Measurements from ENCODE around the gene ALDH7A1.

Gene ALDH7A1

DNA sequence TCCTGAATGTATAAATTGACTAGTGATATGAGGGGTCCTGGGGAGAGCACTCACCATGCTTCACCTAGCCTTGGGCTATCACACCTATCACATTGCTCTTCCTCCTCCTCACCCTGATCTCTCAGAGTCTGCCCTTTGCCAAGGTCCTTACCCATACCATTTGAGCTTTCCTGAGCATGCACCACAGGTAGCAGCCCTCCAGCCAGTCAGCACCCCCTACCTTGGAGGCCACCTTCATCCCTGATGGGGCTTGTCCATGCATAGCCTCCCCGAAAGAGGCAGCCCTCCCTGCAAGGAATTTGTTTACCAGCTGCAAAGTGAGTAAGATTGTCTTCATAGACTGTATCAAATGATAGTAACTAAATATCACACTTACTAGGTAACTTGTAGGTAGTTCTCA lies 83.1 kb downstream of the ALDH7A1 start:
- no peaks in the 10 kb centered on the region for H3F3A ChIP-seq (ENCODE audit: insufficient read depth, low read length)
- no peaks in the 10 kb centered on the region for H3K79me2 ChIP-seq (ENCODE audit: insufficient read depth, low read length)
- no peak for TF ChIP-seq EZH2 (IDR thresholded peaks at IDR 0.05; ENCODE audit: borderline replicate concordance, low read length)
- TF ChIP-seq, protein P1, sequence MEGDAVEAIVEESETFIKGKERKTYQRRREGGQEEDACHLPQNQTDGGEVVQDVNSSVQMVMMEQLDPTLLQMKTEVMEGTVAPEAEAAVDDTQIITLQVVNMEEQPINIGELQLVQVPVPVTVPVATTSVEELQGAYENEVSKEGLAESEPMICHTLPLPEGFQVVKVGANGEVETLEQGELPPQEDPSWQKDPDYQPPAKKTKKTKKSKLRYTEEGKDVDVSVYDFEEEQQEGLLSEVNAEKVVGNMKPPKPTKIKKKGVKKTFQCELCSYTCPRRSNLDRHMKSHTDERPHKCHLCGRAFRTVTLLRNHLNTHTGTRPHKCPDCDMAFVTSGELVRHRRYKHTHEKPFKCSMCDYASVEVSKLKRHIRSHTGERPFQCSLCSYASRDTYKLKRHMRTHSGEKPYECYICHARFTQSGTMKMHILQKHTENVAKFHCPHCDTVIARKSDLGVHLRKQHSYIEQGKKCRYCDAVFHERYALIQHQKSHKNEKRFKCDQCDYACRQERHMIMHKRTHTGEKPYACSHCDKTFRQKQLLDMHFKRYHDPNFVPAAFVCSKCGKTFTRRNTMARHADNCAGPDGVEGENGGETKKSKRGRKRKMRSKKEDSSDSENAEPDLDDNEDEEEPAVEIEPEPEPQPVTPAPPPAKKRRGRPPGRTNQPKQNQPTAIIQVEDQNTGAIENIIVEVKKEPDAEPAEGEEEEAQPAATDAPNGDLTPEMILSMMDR (IDR thresholded peaks at IDR 0.05; ENCODE audit: low read length) = no peak
- no peaks in the 10 kb centered on the region for H3K36me3 ChIP-seq (ENCODE audit: insufficient read depth, low read length)
- H3K4me3 ChIP-seq (ENCODE audit: low read depth, low read length, poor library complexity, severe bottlenecking) = no peak overlapping the region
- H3K4me2 ChIP-seq (ENCODE audit: low read length) = no peak overlapping the region
- no peak overlapping the region for H3K9ac ChIP-seq (ENCODE audit: low read length)
- no peaks in the 10 kb centered on the region for H4K20me1 ChIP-seq (ENCODE audit: insufficient read depth, low read length)
- H3K9me3 ChIP-seq (ENCODE audit: low read length) = no peaks in the 10 kb centered on the region
- no peak overlapping the region for H2AFZ ChIP-seq (ENCODE audit: low read length)
- no peak overlapping the region for H3K27ac ChIP-seq (ENCODE audit: low read depth, low read length, poor library complexity, severe bottlenecking)
- no peaks in the 10 kb centered on the region for H3K9me2 ChIP-seq (ENCODE audit: low read depth, low read length)
- no peaks in the 10 kb centered on the region for H3K27me3 ChIP-seq (ENCODE audit: insufficient read depth, low read length)
- H3K4me1 ChIP-seq (ENCODE audit: insufficient read depth, low read length, severe bottlenecking) = peaks cover 7% of the 10 kb centered on the region

DNA sequence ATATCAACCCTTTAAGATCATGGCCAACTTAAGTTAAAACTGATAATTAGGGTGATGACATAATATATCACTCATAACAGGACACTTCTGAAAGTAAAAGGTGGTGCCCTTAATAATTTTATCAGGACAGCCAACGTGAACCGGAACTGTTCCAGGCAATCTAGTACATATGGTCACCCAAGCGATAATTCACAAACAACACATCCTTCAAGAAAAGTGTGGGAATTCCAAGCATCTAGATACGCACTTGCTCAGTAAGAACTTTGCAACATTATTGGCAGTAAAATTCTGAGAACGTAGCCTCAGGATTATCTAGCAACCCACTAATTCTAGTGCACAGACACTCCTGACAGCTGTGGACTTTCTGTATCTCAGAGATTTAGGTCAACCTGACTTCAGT lies 85.7 kb downstream of the ALDH7A1 start:
- Histone ChIP-seq H3K4me1 (ENCODE audit: insufficient read depth, low read length, severe bottlenecking) (peaks cover 7% of the 10 kb centered on the region), H3K4me2 (ENCODE audit: low read length) (no peak overlapping the region), H3K27me3 (ENCODE audit: insufficient read depth, low read length) (no peaks in the 10 kb centered on the region), H3K36me3 (ENCODE audit: insufficient read depth, low read length) (no peaks in the 10 kb centered on the region), H3K79me2 (ENCODE audit: insufficient read depth, low read length) (no peaks in the 10 kb centered on the region), H3K9me2 (ENCODE audit: low read depth, low read length) (no peaks in the 10 kb centered on the region), H3K4me3 (ENCODE audit: low read depth, low read length, poor library complexity, severe bottlenecking) (no peak overlapping the region), H2AFZ (ENCODE audit: low read length) (no peak overlapping the region), H3K9ac (ENCODE audit: low read length) (no peak overlapping the region), H3F3A (ENCODE audit: insufficient read depth, low read length) (no peaks in the 10 kb centered on the region), H3K9me3 (ENCODE audit: low read length) (no peaks in the 10 kb centered on the region), H3K27ac (ENCODE audit: low read depth, low read length, poor library complexity, severe bottlenecking) (no peak overlapping the region), H4K20me1 (ENCODE audit: insufficient read depth, low read length) (no peaks in the 10 kb centered on the region)
- TF ChIP-seq EZH2 (IDR thresholded peaks at IDR 0.05; ENCODE audit: borderline replicate concordance, low read length) = no peak
- TF ChIP-seq, protein P1 (IDR thresholded peaks at IDR 0.05; ENCODE audit: low read length) = no peak

DNA sequence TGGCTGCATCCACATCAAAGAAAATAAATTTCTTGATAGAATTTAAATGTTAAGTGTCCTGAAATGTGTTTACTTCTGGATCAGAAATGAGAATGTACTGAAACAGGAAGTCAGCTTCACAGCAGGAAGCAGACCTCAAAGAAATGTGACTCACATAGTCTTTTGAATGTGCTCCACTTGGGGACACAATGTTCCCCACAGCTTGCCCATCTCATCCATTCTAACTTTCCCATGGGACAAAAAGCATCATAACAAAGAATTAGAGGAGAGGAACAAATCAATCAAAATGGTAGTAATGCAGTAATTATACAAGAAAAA lies 86.1 kb downstream of the ALDH7A1 start:
- no peak overlapping the region for H3K4me3 ChIP-seq (ENCODE audit: low read depth, low read length, poor library complexity, severe bottlenecking)
- no peaks in the 10 kb centered on the region for H3K9me3 ChIP-seq (ENCODE audit: low read length)
- peaks cover 7% of the 10 kb centered on the region for H3K4me1 ChIP-seq (ENCODE audit: insufficient read depth, low read length, severe bottlenecking)
- no peaks in the 10 kb centered on the region for H3F3A ChIP-seq (ENCODE audit: insufficient read depth, low read length)
- H2AFZ ChIP-seq (ENCODE audit: low read length) = no peak overlapping the region; the same call in 1 of the 2 replicates
- H4K20me1 ChIP-seq (ENCODE audit: insufficient read depth, low read length) = no peaks in the 10 kb centered on the region
- no peak overlapping the region for H3K4me2 ChIP-seq (ENCODE audit: low read length)
- H3K9me2 ChIP-seq (ENCODE audit: low read depth, low read length) = no peaks in the 10 kb centered on the region
- H3K27ac ChIP-seq (ENCODE audit: low read depth, low read length, poor library complexity, severe bottlenecking) = no peak overlapping the region
- TF ChIP-seq, protein P1 (IDR thresholded peaks at IDR 0.05; ENCODE audit: low read length) = no peak
- TF ChIP-seq EZH2 (IDR thresholded peaks at IDR 0.05; ENCODE audit: borderline replicate concordance, low read length) = no peak
- no peaks in the 10 kb centered on the region for H3K79me2 ChIP-seq (ENCODE audit: insufficient read depth, low read length)
- H3K27me3 ChIP-seq (ENCODE audit: insufficient read depth, low read length) = no peaks in the 10 kb centered on the region
- no peak overlapping the region for H3K9ac ChIP-seq (ENCODE audit: low read length)
- H3K36me3 ChIP-seq (ENCODE audit: insufficient read depth, low read length) = no peaks in the 10 kb centered on the region

Data from OCI-LY1 (cell line).